ENCODE data around the gene SHKBP1. TPM values are rescaled to one million over a fixed set of nuclear protein-coding genes. Genes with fewer than 3 reads are reported as not detected.

SHKBP1 gene
- polyA plus RNA-seq, 1 donor from 2014 or later = 3.8 TPM

DNA sequence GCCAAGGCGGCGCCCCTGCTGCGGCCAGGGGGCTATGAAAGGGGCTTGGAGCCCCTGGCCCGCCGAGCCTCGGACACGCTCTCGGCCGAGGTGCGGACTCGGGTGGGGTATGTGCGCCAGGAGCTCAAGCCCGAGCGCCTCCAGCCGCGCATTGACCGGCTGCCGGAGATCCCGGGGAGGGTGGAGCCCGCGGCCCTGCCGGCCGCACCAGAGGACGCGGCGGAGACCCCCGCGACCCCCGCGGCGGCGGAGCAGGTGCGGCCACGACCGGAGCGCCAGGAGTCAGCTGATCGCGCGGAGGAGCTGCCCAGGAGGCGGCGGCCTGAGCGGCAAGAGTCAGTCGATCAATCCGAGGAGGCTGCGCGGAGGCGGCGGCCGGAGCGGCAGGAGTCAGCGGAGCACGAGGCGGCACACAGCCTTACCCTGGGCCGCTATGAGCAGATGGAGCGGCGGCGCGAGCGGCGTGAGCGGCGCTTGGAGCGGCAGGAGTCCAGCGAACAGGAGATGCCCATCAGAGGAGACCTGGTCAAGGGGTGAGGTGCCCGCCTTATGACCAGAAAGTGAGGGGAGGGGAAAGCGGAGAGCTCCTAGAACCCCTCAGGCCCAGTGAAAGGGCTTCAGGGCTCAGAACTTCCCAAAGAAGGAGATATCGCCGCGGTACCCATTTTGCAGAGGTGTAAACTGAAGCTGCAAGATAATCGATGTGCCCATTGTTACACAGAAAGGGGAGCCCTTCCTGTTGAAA lies 8.8 kb upstream of the SHKBP1 start:
- TF ChIP-seq EP300 (conservative IDR thresholded peaks at IDR 0.05; ENCODE audit: poor library complexity, severe bottlenecking) (no peak), EZH2 (IDR thresholded peaks at IDR 0.05; ENCODE audit: borderline replicate concordance, insufficient read depth, low read length, poor library complexity, severe bottlenecking) (peak; percentile 71)
- no peak overlapping the region for H2AFZ ChIP-seq (ENCODE audit: low read depth, low read length)
- no peaks in the 10 kb centered on the region for H3K36me3 ChIP-seq (ENCODE audit: insufficient read depth, low read length)
- H3K9ac ChIP-seq (ENCODE audit: low read length) = no peak overlapping the region
- H3K79me2 ChIP-seq (replicated peaks; ENCODE audit: insufficient read depth, low read length) = no peaks in the 10 kb centered on the region
- no peaks in the 10 kb centered on the region for H4K20me1 ChIP-seq (ENCODE audit: insufficient read depth)
- H3F3A ChIP-seq (ENCODE audit: insufficient read depth, low read length, poor library complexity, severe bottlenecking) = no peaks in the 10 kb centered on the region
- H3K4me2 ChIP-seq (ENCODE audit: low read length) = no peak overlapping the region
- H3K27ac ChIP-seq (ENCODE audit: low read length) = no peak overlapping the region
- H3K9me3 ChIP-seq (ENCODE audit: low read length) = no peaks in the 10 kb centered on the region
- peak overlapping the region; percentile 31 for H3K4me3 ChIP-seq (ENCODE audit: low read length)
- H3K9me2 ChIP-seq (ENCODE audit: insufficient read depth, low read length) = no peaks in the 10 kb centered on the region
- peaks cover 41% of the 10 kb centered on the region for H3K27me3 ChIP-seq (ENCODE audit: insufficient read depth, low read depth, low read length)

DNA sequence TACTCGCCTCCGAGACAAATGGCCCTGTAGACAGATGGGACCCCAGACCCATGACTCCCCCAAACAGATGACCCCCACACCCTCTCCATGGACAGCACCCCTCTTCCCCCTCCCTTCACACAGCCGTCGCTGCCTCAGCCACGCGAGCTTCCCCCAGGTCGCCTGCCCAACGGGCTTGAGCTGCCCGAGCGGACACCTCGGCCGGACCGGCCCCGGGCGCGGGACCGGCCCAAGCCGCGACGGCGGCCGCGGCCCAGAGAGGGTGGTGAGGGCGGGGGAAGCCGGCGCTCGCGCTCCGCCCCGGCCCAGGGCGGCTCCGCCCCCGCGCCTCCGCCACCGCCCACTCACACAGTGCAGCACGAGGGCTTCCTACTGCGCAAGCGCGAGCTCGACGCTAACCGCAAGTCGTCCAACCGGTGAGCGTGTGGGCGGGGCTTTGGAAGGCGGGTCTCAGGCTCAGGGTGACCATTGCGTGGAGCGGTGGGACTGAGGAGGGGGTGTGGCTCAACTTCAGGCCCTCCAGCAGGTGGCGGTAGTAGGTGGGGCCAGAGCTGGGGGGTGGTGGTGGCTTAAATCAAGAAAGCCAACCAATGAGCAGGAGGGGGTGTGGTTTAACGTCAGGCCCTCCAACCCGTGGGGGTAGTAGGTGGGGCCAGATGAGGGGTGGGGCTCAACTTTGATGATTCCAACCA lies 6.2 kb upstream of the SHKBP1 start:
- no peaks in the 10 kb centered on the region for H3K9me2 ChIP-seq (ENCODE audit: insufficient read depth, low read length)
- peak overlapping the region; percentile 56 for H3K9ac ChIP-seq (ENCODE audit: low read length)
- H3F3A ChIP-seq (ENCODE audit: insufficient read depth, low read length, poor library complexity, severe bottlenecking) = no peaks in the 10 kb centered on the region
- no peaks in the 10 kb centered on the region for H3K36me3 ChIP-seq (ENCODE audit: insufficient read depth, low read length)
- H3K79me2 ChIP-seq (replicated peaks; ENCODE audit: insufficient read depth, low read length) = no peaks in the 10 kb centered on the region
- no peak overlapping the region for H2AFZ ChIP-seq (ENCODE audit: low read depth, low read length)
- H3K4me2 ChIP-seq (ENCODE audit: low read length) = no peak overlapping the region
- TF ChIP-seq, protein P1, sequence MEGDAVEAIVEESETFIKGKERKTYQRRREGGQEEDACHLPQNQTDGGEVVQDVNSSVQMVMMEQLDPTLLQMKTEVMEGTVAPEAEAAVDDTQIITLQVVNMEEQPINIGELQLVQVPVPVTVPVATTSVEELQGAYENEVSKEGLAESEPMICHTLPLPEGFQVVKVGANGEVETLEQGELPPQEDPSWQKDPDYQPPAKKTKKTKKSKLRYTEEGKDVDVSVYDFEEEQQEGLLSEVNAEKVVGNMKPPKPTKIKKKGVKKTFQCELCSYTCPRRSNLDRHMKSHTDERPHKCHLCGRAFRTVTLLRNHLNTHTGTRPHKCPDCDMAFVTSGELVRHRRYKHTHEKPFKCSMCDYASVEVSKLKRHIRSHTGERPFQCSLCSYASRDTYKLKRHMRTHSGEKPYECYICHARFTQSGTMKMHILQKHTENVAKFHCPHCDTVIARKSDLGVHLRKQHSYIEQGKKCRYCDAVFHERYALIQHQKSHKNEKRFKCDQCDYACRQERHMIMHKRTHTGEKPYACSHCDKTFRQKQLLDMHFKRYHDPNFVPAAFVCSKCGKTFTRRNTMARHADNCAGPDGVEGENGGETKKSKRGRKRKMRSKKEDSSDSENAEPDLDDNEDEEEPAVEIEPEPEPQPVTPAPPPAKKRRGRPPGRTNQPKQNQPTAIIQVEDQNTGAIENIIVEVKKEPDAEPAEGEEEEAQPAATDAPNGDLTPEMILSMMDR (IDR thresholded peaks at IDR 0.05; ENCODE audit: poor library complexity, severe bottlenecking) = peak; percentile 89
- peak; percentile 56 for TF ChIP-seq SMC3 (conservative IDR thresholded peaks at IDR 0.05; ENCODE audit: poor library complexity)
- peak; percentile 28 for TF ChIP-seq EP300 (conservative IDR thresholded peaks at IDR 0.05; ENCODE audit: poor library complexity, severe bottlenecking)
- TF ChIP-seq MXI1 (conservative IDR thresholded peaks at IDR 0.05; ENCODE audit: poor library complexity, severe bottlenecking) = peak; percentile 62
- TF ChIP-seq RAD21 (conservative IDR thresholded peaks at IDR 0.05) = peak; percentile 61
- no peak for TF ChIP-seq EZH2 (IDR thresholded peaks at IDR 0.05; ENCODE audit: borderline replicate concordance, insufficient read depth, low read length, poor library complexity, severe bottlenecking)
- no peak for TF ChIP-seq TAF1 (IDR thresholded peaks at IDR 0.05; ENCODE audit: low read depth)
- TF ChIP-seq, protein P2, sequence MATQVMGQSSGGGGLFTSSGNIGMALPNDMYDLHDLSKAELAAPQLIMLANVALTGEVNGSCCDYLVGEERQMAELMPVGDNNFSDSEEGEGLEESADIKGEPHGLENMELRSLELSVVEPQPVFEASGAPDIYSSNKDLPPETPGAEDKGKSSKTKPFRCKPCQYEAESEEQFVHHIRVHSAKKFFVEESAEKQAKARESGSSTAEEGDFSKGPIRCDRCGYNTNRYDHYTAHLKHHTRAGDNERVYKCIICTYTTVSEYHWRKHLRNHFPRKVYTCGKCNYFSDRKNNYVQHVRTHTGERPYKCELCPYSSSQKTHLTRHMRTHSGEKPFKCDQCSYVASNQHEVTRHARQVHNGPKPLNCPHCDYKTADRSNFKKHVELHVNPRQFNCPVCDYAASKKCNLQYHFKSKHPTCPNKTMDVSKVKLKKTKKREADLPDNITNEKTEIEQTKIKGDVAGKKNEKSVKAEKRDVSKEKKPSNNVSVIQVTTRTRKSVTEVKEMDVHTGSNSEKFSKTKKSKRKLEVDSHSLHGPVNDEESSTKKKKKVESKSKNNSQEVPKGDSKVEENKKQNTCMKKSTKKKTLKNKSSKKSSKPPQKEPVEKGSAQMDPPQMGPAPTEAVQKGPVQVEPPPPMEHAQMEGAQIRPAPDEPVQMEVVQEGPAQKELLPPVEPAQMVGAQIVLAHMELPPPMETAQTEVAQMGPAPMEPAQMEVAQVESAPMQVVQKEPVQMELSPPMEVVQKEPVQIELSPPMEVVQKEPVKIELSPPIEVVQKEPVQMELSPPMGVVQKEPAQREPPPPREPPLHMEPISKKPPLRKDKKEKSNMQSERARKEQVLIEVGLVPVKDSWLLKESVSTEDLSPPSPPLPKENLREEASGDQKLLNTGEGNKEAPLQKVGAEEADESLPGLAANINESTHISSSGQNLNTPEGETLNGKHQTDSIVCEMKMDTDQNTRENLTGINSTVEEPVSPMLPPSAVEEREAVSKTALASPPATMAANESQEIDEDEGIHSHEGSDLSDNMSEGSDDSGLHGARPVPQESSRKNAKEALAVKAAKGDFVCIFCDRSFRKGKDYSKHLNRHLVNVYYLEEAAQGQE (IDR thresholded peaks at IDR 0.05; ENCODE audit: borderline replicate concordance) = no peak
- peak; percentile 25 for TF ChIP-seq POLR2AphosphoS5 (IDR thresholded peaks at IDR 0.05)
- H3K9me3 ChIP-seq (ENCODE audit: low read length) = no peaks in the 10 kb centered on the region
- no peak overlapping the region for H3K27ac ChIP-seq (ENCODE audit: low read length)
- peak overlapping the region; percentile 65 for H3K4me3 ChIP-seq (ENCODE audit: low read length)
- no peaks in the 10 kb centered on the region for H4K20me1 ChIP-seq (ENCODE audit: insufficient read depth)
- H3K27me3 ChIP-seq (ENCODE audit: insufficient read depth, low read depth, low read length) = peaks cover 41% of the 10 kb centered on the region
